NAMALWA (cell line): Measurements from ENCODE around the gene PIK3C3.
A peak's percentile ranks its signal among the peaks of the same experiment; 100 is the strongest.

Source experiments
- DNase-seq: peaks from one replicate; pipeline ENCODE4 v3.0.0-alpha.2; 2015; ENCODE audit warnings: low spot score

The PIK3C3 gene

DNA sequence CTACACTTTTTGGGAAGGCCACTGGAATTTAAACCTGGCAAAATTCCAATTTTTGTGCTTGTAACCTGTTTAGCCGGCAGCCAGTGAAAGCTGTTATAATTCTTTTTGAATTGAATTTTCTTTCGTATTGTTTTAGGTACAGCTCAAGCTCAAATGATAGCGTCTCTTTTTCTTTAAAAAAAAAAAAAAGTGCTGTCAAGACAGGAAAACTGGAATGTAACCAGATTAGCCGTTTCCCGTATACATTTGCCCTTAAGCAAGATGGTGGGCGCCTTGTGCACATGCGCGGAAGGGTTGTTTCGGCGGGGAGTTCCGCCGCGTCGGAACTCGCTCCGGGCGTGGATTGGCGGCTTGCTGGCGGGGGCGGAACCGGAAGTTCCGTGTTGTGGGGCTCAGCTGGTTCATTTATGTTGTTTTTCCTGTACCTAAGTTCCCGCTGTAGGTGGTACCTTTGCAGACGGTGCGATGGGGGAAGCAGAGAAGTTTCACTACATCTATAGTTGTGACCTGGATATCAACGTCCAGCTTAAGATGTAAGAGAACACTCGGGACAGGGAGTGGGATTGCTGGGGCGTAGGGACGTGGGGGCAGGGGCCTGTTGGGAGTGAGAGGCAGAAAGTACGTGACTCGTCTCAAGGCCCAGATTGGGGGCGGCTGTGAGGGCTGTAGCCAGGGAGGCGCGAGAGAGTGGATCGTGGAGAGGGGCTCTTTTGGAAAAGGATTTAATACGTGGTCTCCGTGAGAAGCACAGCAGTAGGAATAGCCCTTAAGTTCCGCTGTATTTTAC is at the start of gene PIK3C3:
TSS of gene PIK3C3 (plus strand) at position 408 of the 787 bp plus-strand sequence. CDS start at position 466, 58 bp downstream.
- DNase-seq = peak; percentile 98

DNA sequence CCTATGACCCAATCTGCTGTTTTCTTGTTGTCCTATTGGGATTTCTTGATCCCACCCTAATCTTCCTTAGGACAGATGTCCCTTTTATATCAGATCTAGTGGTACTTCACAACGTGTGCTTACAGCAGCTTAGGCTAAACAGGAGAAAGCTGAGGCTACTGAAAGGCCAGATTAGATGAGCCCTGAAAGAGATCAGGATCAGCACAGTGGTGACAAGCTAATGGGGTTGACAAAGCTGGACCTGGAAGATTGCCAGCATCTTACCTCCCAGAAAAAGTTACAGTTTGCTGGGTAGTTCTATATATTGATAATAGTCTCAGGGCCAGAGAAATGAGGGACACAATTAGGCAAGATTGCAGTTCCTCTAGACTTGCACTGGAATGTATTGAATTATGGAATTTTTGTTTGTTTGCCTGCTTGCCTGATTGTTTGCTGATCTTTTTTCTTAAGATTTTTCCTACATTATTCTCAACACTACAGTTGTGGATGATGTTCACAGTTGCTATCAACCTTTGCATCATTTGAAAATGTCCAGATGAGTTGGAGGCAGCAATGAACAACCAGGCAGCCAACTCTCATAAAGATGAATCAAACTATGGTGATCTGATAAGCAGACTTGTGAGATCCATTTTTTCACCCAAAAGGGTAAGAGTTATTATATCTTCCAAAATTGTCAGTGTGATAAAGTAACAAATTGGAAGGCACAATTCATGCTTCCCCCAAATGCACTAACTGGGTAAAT is 49.1 kb upstream of the PIK3C3 start:
- no peak for DNase-seq

DNA sequence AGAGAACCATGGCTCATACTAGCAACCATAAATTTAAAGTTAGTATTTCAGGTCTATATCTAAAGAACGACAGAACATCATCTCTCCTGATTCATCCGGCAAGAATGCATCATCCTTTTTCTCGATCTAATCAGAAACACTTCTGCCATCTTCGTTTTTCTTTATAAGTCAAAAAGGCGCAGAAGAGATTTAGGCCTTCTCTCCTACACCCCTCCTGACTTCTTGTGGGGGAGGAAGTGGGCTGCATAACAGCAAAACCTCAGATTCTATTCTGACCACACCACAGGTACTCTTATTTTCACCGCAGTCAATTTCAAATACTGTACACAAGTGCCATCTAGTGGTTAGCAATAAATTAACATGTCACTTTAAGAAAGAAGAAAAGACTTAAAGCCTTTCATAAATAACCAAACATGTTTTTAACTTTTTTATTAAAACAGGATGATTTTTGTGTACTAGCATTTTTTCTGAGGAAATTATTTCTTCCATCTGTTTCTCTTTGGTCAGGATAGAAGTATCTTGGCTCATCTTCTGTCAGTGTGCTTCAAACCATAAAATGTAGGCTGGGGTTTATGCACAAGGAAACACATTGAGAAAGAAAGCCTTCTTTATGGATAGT is 48.4 kb upstream of the PIK3C3 start:
- peak; percentile 54 for DNase-seq

DNA sequence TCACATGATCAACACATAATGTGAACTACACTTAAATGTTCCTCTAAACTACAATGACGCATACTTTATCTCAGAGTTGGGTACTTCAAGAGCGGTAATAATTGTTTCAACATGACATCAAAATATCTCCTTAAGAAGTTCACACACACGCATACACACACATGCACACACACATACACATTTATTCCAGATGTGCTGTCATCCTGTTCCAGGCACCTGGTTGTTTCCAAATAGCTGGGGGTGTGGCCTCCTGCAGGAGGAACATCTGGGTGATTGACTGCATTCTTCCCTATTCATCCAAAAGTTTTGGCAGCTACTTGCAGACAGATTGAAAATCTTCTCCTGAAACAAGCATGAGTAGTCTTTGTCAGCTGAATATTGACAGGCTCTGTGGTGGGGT is 37.9 kb upstream of the PIK3C3 start:
- no peak for DNase-seq

DNA sequence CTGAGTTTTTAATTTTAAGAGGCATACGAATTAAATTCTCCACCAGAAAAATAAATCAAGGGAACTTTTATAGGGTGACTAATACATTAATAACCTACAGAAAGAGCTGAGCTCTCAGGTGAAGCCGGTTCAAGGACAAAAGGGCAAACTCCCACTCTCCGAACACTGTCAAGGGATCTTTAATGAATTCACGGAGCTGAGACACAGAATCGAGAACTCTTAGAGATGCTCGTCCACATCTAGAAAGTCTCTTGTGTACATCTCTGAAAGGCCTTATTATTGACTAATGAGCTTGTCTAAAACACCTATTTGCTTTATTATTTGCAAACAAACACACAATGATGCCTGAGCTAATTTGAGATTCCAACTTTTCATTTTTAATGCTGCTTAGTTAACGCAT is 33.3 kb upstream of the PIK3C3 start:
- DNase-seq = no peak

DNA sequence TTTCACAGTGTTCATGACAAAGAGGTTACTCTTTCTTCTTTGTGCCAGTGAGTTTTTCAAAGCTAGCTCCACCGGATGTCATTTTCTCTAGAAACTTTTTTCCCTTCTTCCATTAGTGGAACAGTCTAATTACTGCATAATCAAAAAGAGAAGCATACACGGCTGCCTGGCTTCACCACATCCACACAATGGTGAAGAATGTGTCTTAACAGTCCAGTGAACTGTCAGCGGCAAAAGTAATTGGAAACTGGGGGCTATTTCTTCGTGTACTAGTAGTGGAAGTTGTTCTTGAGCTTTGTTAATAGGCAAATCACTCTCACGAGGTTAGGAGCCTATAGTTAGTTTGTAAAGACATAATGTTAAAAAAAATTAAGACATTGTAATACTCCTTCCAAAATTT is 32.9 kb upstream of the PIK3C3 start:
- DNase-seq = no peak

DNA sequence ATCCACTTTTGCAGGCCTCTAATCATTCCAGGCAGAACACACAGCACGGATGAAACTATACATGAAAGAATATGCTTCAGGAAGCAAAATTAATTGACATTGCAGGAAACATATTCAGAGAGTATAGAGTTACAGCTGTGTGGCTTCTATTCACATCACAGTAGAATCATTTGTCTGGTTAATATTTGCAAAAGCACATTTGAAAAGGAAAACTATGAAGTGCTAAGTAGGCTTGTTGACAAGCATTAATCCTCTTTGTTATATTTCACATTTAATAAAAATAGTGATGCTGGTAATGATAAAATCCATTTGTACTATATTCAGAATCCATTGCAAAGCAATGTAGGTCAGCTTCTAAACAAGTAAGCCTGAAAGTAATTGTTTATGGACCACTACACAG is 32.2 kb upstream of the PIK3C3 start:
- DNase-seq = no peak

DNA sequence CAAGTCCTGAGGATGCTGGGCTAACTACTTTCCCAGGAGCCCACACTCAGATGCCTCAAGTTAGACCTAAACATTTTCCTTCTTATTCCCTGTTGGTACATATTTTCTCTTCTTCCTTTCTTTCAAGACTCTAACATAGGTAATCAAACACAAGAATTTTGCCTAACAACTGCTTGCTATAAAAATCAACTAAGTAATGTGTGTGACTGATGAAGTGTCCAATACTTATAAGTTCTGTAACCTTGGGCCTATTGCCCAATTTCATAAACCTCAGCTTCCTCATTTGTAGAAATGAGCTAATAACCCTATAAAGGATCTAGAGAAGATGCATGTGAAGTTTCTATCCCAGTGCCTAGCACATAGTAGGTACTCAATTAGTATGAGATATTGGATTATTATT is 31.6 kb upstream of the PIK3C3 start:
- DNase-seq = no peak

DNA sequence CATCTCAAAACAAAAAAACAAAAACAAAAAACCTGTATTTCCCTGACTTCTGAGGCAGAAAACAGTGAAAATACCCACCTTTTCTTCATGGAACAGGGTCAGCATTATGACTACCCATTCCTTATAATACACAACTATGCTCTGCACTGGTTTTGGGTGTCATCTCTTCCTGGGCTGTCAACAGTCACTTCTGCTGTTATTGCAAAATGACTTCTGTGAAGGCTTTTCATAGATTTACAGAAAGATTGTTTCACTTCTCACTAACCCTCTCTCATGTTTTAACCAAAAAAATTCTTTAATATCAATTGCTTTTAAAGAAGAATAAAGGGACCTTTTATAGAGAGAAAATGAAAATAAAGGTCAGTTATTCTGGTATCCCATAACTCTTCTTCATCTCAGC is 26.5 kb upstream of the PIK3C3 start:
- DNase-seq = no peak

DNA sequence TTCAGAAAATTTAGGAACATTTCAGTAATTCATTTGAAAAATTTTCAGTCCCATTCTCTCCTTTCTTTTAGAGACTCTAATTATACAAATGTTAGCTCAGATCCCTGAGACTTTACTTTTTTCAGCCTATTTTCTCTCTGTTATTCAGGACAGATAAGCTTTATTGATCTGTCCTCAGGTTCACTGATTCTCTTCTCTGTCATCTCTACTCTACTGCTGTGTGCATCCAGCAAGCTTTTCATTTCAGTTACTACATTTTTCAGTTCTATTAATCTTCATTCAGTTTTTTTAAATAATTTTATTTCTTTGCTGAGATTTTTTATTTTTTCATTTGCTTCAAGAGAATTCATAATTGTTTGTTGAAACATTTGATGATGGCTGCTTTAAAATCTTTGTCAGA is 22.1 kb upstream of the PIK3C3 start:
- no peak for DNase-seq

DNA sequence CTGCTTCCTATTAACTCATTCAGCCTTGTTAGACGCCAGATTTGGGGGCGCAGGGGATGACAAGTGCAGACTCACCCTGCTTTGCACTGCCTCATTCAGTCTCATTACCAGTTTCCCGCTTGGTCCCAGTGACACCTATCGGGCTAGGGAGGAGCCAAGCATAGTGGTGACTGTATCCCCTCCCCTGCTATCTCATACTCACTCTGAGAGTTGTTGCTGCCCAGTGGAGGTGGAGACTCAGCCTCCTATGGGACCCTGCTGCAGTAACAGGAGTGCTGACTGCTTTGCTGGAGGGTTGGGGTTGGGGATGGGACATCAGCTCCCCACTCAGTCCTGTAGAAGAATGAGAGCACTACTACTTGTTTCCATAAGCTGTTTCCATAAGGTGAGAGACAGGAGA is 21.3 kb upstream of the PIK3C3 start:
- no peak for DNase-seq

DNA sequence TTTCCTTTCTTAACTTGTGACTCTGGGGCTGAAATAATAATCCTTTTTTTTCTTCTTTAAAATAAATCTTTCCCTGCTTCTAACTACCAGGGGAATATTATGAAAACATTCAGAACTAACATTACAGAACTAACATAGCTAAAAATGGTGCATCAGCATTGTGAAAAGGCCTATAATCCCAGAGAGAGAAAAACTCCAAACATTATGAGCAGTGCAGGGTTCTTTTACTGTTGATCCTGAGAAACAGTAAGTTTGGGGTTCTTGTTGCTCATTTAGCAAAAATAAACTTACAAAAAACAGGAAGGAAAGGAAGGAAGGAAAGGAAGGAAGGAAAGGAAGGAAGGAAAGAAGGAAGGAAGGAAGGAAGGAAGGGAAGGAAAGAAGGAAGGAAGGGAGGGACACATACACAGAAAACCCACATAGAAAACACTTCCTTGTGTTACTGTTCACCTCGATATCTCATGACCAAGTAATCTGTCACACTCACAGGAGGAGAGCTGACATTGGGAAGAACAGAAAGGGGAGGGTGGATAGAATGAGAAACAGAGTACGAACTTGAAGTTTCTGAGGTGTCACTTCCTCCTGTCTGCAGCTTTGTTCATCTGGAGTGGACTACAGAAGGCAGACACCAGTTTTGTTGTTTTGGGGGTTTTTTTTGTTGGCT is 18.4 kb upstream of the PIK3C3 start:
- no peak for DNase-seq

DNA sequence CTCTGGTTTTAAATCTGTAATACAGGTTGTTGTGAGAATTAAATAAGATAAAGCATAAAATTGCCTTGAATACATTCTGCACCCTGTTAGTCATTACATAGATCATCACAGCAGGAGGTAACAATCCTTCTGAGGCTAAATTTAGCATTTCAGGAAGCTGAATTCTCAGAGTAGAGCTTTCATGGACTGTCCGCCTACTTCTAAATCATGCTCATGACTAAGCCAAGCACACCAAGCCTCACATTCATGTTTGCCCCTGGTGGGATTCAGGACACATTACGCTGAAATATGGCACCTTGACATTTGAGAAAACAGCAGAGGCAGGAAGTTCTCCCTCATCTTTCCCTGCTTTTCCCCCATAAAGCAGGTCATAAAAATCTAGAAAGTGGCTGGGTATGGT is 16.6 kb upstream of the PIK3C3 start:
- peak; percentile 15 for DNase-seq

DNA sequence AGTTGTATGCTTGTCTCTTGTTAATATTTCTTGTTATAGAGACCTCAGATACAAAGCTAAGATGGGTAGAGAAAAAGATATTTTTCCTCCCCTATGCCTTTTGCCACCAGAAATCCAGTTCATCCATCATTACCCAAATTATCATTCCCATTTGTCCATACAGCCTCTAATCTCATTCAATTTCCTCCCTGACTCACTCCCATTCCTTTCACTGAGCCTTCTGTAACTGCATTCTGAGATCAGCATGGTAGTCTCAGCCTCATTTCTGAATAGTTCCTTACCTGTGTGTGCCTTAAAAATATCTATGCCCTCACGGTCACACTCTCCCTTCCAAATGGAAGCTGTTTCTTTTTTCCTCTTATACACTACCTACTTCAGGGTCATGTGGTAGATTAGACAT is 15.7 kb upstream of the PIK3C3 start:
- DNase-seq = no peak

DNA sequence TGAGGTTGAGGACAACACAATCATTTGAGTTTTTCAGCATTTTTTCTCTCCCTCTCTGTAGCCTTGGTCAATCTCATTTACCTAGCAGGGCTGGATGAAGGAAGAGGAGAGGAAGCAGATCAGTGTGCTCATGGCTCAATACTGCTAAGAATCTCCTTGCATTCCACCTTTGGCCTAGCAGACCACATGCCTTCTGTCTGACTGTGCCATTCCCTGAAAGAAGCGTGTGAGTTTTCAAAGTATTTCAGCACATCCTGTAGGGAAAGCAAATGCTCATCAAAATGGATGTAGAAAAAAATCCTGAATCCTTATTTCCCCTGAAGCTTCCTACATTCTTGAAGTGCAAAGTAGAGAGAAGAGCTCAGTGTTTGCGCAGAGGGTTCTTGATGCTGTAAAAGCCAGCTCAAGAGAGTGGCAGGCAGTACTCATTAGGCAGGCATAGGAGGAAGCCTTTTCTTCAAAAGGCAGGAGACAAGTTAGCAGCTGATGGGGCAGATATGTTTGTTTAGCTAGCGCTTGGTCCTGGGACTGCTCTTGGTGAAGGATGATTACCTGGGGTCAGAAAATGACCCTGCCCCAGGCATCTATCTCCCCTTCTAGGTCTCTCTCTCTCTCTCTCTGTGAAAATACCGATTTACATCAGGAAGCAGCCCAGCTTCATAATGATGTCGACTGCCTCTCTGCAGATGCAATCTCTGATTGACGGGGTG is 14.4 kb upstream of the PIK3C3 start:
- no peak for DNase-seq

DNA sequence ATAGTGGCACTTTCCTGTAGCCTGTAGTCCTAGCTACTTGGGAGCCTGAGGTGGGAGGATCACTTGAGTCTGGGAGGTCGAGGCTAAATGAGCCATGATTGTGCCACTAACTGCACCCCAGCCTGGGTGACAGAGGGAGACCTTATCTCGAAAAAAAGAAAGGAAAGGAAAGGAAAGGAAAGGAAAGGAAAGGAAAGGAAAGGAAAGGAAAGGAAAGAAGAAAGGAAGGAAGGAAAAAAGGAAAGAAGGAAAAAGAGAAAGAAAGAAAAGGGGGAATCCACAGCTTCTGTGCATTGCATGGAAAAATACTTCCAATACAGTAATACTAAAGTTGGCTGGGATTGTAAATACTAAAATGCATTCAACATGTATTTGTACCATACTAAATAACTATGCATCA is 12.8 kb upstream of the PIK3C3 start:
- no peak for DNase-seq

DNA sequence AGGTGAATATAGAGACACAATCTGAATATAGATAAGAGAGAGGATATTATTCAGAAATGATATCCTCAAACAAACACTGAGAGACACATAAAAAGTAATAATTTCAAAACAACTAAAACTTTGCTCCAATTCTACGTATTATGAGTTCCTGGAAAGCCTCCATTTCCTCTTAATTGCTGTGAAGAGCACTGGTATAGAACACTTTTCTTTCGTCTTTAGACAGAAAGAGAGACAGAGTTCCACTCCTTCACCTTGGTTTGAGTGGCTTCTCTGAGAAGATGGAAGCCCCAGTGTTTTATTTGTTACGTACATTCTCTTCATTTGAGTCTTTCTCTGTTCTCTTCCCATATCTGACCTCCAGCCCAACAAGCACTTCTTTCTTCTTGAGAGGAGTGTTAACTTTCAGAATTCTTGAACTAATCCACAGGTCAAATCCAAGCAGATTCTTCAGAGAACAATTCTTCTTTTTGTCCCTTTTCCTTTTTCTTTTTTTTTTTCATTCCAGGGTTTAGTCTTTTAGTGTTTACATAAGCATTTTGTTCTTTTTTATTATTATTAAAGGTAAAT is 6.4 kb upstream of the PIK3C3 start:
- DNase-seq = no peak

DNA sequence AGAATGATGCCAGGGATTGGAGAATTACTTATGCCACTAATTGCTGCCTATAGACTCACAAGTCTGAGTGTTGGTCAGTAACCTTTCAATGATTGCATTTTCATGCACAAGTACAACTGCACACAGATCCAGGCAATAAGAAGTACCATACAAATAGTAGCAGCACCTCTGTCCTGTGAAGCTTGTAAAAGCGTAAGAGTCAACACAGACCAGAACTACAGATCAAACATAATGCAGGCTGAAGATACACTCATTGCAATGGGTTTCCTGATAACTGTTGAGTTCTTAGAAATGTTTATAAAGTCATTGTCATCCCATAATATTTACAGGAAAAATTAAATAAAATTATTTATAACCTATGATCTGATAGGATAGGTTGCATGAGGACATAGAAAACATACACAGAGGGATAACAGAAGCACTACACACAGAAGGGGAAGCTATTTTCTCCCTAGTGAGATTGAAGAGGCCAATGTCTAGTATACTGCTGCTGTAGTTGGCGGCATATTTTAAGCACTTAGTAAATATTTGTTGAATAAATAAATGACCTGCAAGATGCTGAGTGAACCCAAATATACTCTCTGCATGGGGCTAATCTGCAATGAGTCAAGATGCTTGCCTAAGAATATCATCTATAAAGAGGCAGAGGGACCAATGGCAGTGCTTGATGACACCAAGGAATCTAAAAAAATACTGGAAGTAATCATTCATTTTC is 5.7 kb upstream of the PIK3C3 start:
- DNase-seq = no peak

DNA sequence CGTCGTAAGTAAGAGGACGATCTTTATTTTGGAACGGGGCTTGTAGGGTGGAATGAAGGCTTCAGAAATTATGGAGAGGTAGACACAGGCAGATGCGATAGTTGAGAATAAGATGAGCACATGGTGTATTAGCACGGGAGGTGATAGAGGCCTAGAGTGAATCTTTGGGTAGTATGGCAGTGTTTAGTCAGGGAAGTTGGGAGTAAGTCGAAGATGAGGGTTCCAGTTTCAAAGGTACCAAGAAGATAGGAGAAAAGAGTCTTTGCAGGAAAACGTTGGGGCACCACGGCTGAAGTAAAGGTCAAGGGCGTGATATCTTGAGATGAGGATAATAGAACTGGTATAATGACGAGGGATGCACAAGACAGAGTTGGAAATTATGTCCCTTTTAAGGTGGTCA is 654 bp downstream of the PIK3C3 start:
- DNase-seq = peak; percentile 26

DNA sequence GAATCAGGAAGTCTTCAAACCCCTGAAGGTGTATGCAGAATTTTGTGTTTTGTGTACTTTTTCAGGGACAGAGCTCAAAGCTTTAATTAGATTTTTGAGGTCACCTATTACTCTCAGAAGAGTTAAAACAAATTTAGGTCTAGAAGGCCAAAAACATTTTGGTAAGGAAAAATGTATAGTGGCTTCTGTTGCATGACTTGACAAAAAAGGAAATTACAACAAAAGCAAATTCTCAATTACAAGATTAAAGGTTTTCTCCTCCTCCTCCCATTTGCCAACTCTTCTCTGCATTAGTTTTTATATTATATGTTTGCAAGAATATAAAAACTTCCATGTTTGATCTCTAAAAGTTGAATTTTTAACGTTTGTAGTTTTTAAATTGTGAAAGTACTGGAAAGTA is 4.0 kb downstream of the PIK3C3 start:
- no peak for DNase-seq

DNA sequence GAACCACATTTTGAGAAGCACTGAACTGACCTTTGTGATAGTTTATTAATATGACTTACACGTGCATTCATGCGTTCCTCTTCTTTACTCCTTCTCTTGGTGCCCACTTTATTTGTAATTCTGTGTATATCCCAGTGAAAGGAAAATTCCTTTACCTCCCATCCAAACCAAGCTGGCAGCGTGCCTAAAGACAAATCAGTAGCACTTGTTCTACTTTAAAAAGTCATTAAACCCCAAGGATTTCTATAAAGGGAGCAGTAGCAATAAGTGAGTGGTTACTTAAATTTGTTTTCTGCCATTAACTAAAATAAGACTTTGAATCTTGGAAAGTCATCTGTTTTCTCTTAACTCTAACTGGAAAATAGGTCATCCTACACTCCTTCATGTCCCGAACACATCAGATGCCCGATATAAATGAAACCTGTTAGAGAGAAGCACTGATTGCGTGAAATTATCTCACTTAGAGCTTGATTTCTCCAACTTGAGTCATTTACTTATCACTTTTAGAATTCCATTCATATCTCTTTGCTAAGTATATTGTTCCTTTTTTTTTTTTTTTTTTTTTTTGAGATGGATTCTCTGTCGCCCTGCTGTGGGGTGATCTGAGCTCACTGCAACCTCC is 10.7 kb downstream of the PIK3C3 start:
- DNase-seq = no peak
